Measurements from ENCODE around the gene MCTP1. TPM values are rescaled to one million over a fixed set of nuclear protein-coding genes. Genes with fewer than 3 reads are reported as not detected.

Gene MCTP1
- total and polyA plus RNA-seq, 9 of the 15 experiments (the other 6 are each of a cell fraction or from before 2014, with no cell fraction given), result 0.04 to 0.93 (median 0.06) TPM; not detected in 4

DNA sequence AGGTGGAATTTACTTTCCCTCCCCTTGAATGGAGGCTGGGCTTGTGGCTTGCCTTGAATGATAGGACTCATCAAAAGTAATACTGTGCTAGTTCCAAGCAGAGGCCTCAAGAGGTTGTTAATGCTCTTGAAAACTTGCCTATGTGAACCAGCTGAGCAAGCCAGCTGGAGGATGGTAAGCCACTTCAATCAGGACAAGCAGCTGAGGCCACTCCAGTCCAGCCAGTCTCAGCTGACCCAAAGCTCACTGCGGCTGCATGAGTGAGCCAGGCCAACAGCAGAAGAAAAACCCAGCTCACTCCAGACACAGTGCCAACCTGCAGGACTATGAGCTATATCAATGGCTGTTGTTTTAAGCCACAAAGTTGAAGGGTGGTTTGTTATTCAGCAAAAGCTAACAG is 182.8 kb downstream of the MCTP1 start (continued):
- no peak for TF ChIP-seq POLR2G (IDR thresholded peaks at IDR 0.05; ENCODE audit: low read depth, low read length)
- TF ChIP-seq ZNF583 (CRISPR knock-in tag; IDR thresholded peaks at IDR 0.05), result no peak
- TF ChIP-seq GTF2E2 (tag; IDR thresholded peaks at IDR 0.05), result no peak
- TF ChIP-seq SIX5 (IDR thresholded peaks at IDR 0.05; ENCODE audit: borderline replicate concordance in 1 of 2, insufficient read depth in 1 of 2, low read depth in 1 of 2, low read length in 2 of 2), result no peak

DNA sequence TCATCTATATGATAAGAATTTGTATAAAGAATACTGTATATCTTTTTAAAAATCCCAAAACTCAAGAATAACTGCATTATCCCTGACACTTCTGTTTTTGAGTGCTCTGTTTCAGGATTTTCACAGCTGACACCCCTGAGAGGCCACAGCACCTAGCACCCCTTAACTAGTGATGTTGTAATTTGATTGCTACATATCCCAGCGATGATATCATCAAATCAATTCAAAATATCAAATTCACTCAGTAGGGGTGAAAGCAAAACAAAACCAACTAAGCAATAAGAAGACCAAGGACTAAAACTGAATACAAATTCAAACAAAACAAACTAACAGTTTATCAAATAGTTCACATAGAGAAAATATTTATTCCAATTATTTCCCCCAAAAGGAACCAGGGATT is 184.3 kb downstream of the MCTP1 start:
- H3K27me3 ChIP-seq (ENCODE audit: control insufficient read depth in 2 of 2, insufficient read depth in 2 of 2, low read length in 2 of 2), result no peaks in the 10 kb centered on the region
- POLR2A ChIA-PET, result no interaction called here
- no peak overlapping the region for H3K4me2 ChIP-seq (ENCODE audit: insufficient read depth, low read length)
- ATAC-seq, result no peak
- no peaks in the 10 kb centered on the region for H3K9me3 ChIP-seq (replicated peaks; ENCODE audit: control insufficient read depth, insufficient read depth, low read depth, low read length)
- H3K79me2 ChIP-seq (ENCODE audit: control insufficient read depth, insufficient read depth, low read length), result no peaks in the 10 kb centered on the region
- CTCF ChIA-PET (ENCODE audit: low intra/inter-chr PET ratio), result no interaction called here
- H3K9ac ChIP-seq (ENCODE audit: insufficient read depth in 1 of 2, low read depth in 2 of 2, low read length in 2 of 2), result no peak overlapping the region
- WGBS (ENCODE audit: insufficient coverage, low coverage, missing lambda C conversion rate), result 0% methylated on average over 1 of the region's 1 CpG
- H3K36me3 ChIP-seq (ENCODE audit: control insufficient read depth, insufficient read depth, low read length), result no peaks in the 10 kb centered on the region
- no TSS peak for BruUV-seq (replicated peaks)
- H4K20me1 ChIP-seq (replicated peaks; ENCODE audit: control insufficient read depth, insufficient read depth, low read length), result no peaks in the 10 kb centered on the region
- in situ Hi-C loops (cut with MboI), result no loop called here
- intact Hi-C loops (cut with micrococcal nuclease), result no loop called here
- no peak for DNase-seq (ENCODE audit: extremely low read depth in 1 of 4, low spot score in 3 of 4)
- FAIRE-seq, result no peak
- no peak overlapping the region for H3K4me3 ChIP-seq
- H3K9me1 ChIP-seq (ENCODE audit: control insufficient read depth, insufficient read depth, low read length), result no peaks in the 10 kb centered on the region
- H3K4me1 ChIP-seq (replicated peaks in 1 of 2; ENCODE audit: control insufficient read depth in 2 of 2, insufficient read depth in 2 of 2, low read length in 2 of 2), result no peaks in the 10 kb centered on the region
- H2AFZ ChIP-seq (ENCODE audit: low read depth, low read length), result no peak overlapping the region
- no peak overlapping the region for H3K27ac ChIP-seq (ENCODE audit: extremely low read depth, low read depth, low read length)
- TF ChIP-seq, protein P1, sequence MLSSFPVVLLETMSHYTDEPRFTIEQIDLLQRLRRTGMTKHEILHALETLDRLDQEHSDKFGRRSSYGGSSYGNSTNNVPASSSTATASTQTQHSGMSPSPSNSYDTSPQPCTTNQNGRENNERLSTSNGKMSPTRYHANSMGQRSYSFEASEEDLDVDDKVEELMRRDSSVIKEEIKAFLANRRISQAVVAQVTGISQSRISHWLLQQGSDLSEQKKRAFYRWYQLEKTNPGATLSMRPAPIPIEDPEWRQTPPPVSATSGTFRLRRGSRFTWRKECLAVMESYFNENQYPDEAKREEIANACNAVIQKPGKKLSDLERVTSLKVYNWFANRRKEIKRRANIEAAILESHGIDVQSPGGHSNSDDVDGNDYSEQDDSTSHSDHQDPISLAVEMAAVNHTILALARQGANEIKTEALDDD (IDR thresholded peaks at IDR 0.05), result no peak
- TF ChIP-seq AFF1 (IDR thresholded peaks at IDR 0.05; ENCODE audit: low read depth in 1 of 2, partially characterized antibody in 2 of 2), result no peak
- no peak for TF ChIP-seq RBM34 (IDR thresholded peaks at IDR 0.05; ENCODE audit: borderline replicate concordance, insufficient read depth, low read length)
- TF ChIP-seq ZBTB8A (IDR thresholded peaks at IDR 0.05; ENCODE audit: partially characterized antibody), result no peak
- TF ChIP-seq, protein P2, sequence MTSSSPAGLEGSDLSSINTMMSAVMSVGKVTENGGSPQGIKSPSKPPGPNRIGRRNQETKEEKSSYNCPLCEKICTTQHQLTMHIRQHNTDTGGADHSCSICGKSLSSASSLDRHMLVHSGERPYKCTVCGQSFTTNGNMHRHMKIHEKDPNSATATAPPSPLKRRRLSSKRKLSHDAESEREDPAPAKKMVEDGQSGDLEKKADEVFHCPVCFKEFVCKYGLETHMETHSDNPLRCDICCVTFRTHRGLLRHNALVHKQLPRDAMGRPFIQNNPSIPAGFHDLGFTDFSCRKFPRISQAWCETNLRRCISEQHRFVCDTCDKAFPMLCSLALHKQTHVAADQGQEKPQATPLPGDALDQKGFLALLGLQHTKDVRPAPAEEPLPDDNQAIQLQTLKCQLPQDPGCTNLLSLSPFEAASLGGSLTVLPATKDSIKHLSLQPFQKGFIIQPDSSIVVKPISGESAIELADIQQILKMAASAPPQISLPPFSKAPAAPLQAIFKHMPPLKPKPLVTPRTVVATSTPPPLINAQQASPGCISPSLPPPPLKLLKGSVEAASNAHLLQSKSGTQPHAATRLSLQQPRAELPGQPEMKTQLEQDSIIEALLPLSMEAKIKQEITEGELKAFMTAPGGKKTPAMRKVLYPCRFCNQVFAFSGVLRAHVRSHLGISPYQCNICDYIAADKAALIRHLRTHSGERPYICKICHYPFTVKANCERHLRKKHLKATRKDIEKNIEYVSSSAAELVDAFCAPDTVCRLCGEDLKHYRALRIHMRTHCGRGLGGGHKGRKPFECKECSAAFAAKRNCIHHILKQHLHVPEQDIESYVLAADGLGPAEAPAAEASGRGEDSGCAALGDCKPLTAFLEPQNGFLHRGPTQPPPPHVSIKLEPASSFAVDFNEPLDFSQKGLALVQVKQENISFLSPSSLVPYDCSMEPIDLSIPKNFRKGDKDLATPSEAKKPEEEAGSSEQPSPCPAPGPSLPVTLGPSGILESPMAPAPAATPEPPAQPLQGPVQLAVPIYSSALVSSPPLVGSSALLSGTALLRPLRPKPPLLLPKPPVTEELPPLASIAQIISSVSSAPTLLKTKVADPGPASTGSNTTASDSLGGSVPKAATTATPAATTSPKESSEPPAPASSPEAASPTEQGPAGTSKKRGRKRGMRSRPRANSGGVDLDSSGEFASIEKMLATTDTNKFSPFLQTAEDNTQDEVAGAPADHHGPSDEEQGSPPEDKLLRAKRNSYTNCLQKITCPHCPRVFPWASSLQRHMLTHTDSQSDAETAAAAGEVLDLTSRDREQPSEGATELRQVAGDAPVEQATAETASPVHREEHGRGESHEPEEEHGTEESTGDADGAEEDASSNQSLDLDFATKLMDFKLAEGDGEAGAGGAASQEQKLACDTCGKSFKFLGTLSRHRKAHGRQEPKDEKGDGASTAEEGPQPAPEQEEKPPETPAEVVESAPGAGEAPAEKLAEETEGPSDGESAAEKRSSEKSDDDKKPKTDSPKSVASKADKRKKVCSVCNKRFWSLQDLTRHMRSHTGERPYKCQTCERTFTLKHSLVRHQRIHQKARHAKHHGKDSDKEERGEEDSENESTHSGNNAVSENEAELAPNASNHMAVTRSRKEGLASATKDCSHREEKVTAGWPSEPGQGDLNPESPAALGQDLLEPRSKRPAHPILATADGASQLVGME (CRISPR knock-in tag; IDR thresholded peaks at IDR 0.05), result no peak
